Erythroblast (primary cell): Measurements from ENCODE around the gene CLIC4.

Source experiments
- GATA1 ChIP-seq: IDR thresholded peaks from 2 replicates; pipeline ENCODE4 v1.6.1; 2011; ENCODE audit warnings: low read depth, mild to moderate bottlenecking, control low read depth, low read length, moderate library complexity
- POLR2A ChIP-seq: IDR thresholded peaks from 2 replicates; pipeline ENCODE4 v1.6.1; 2011; ENCODE audit warnings: mild to moderate bottlenecking, low read length

GRCh38 chr1:24855474-24855873 lies 110.2 kb downstream of the CLIC4 start:
- TF ChIP-seq POLR2A, result no peak
- no peak for TF ChIP-seq GATA1
